ENCODE data around the gene SHB. TPM values are rescaled to one million over a fixed set of nuclear protein-coding genes. Genes with fewer than 3 reads are reported as not detected.
"Not testable (repeated sequence)": the region's sequence is repeated elsewhere in the genome, so short reads cannot be mapped to it uniquely, and the experiment has no call there.

Gene SHB
- polyA plus RNA-seq, 10 donors = 4.5 to 7.9 (median 5.9) TPM

DNA sequence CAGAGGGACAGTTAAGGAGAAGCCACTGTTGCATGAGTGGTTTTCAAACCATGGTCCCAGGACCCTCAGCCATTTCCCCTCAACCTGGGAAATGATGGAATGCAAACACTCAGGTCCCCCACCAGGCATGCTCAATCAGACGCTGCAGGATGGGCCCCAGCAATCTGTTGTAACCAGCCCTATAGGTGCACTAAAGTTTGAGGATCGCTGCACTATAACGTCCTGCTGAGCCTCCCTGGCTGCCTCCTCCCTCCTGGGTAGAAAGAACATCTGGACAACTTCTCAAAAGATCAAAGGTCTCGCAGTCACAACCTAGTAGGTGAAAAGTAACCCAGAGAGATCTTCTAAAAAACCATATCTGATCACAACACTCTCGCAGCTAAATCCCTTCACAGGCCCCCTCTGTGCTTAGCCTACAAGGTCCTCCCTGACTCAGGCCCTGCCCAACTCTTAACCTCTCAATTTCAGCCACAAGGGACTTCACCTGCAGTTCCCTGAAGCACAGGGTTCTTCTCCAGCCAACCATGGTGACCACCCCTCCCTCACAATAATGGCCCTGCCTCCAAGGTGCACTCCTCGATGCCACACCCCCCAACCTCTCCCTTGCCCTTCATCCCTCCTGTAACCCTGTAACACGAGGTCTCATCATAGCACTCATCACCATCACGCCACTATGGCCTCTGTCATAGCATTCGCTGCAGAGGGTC is 3.5 kb downstream of the SHB start:
- DNase-seq = no peak

DNA sequence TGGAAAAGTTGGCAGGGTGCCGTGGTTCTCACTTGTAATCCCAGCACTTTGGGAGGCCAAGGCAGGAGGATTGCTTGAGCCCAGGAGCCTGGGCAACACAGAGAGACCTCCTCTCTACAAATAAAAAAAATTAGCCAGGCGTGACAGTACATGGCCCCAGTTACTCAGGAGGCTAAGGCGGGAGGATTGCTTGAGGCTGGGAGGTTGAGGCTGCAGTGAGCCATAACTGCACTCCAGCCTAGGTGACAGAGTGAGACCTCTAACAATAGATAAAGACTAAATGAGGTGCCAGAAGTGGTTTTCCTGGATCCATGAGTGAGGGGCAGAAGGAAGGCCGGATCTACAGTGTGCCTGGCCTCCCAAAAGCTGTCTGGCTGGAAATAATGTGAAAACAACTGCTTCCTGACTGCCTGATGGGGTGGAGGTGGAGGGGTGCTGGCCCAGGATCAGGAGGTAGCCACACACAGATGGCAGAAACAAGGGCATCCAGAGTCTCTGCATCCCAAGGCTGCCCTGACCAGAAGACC is 4.1 kb downstream of the SHB start:
- no peak for DNase-seq

DNA sequence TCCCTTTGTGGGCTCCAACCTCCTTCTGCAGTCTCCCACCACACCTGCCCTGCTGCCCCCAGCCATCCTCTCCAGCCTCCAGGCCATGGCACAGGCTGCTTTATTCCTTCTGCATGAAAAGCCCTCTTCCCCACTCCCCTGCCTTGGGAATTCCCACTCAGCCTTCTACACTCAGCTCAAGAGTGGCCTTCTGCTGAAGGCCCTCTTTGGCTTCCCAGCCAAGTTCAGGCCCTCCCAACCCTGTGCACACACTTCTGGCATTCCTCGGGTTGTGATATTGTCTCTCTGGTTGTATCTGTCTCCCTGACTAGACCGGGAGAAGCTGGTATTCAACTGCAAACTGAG is 5.7 kb downstream of the SHB start:
- DNase-seq = no peak

DNA sequence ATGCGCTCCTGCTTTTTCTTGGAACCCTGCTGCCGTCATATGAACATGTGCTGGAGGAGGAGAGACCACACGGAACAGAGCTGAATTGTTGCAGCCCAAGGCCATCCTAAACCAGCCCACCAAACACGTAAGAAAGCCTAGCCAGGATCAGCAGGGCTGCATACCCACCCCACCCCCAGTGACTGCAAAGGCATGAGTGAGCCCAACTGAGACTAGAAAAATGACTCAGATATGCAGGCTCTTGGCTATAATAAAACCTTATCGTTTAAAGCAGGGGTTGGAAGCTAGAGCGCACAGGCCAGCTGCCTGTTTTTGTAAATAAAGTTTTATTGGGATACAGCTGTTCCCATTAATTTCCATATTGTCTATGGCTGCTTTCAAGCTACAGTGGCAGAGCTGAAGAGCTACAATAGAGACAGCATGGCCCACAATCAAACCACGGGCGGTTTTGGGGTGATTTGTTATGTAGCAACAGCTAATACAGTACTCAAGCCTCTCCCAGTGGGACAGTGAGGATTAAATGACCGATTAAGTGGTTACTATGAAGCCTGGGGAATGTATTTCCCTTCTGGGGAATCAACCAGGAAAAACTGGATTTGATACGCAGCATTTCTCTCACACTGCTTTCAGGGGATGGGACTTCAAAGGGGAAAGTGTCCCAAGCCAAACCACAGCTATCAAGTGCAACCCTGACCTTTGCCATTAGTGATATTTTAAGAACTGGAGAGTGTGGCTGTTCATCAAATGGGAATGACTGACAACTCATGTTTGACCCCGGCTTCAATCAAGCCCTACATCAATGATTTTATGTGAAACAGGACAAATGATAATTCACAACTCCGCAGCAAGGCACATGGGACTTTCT is 6.3 kb downstream of the SHB start:
- peak in 1 of 3 donors; percentile 62 for DNase-seq

DNA sequence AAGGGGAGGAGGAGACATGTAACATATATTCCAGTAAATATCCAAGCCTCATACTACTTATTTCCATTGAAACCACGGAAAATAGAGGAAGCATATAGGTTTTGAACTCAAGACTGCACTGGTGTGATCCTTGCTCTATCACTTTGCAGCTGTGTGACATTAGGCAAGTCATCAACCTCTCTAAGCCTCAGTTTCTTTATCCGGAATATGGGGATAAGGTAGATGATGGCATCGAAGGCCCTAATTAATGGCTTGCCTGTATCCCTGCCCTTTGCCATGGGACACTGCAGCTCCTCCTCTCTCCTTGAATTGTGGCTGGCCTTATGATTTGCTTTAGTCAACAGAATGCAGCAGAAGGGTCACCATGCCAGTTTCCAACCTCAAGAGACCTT is 6.9 kb downstream of the SHB start:
- no peak for DNase-seq

DNA sequence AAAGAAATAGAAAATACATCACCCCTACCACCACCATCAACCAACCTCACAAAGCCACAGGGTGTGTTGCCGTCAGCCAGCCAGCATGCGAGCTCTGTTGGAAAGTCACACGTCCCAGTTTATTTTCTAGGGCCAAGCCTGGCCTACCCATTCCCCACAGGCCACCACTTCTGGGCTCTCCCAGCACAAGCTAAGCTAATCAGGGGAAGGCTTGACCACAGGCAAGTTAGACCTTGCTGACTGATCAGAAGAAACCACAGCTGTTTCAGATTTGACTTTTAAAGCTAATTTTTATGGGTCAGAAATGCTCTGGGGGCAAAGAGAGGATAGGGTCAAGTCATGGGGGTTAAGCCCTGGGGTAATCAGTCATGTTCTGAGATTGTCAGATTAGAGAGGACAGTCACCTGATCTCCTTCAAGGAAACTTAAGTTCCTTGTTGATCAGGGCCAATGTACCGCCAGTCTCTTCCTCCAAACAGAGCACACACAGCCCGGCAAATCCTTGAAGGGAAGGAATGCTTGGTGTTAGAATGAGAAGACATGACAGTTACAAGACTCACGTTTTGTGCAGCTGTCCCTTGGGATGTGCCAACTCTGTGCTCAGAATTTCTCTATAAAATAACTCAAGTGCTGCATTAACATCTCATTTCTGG is 7.6 kb downstream of the SHB start:
- DNase-seq = no peak

DNA sequence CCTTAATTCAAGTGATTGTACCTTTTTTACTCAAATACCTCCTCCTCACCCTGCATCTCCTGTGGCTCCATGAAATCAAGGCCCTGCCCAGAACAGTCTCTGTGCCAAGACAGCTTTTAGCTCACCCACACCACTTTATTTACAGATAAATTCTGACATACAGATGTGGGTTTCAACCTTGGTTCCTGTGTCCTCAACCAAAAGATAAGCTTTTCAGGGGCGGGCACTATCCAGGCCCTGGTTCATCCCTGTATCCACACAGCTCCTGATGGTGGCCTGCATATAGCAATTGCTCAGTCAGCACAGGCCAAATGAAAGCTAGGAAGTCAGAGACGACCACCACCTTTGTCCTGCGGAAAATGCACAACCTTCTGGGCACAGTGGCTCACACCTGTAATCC is 8.3 kb downstream of the SHB start:
- no peak for DNase-seq

DNA sequence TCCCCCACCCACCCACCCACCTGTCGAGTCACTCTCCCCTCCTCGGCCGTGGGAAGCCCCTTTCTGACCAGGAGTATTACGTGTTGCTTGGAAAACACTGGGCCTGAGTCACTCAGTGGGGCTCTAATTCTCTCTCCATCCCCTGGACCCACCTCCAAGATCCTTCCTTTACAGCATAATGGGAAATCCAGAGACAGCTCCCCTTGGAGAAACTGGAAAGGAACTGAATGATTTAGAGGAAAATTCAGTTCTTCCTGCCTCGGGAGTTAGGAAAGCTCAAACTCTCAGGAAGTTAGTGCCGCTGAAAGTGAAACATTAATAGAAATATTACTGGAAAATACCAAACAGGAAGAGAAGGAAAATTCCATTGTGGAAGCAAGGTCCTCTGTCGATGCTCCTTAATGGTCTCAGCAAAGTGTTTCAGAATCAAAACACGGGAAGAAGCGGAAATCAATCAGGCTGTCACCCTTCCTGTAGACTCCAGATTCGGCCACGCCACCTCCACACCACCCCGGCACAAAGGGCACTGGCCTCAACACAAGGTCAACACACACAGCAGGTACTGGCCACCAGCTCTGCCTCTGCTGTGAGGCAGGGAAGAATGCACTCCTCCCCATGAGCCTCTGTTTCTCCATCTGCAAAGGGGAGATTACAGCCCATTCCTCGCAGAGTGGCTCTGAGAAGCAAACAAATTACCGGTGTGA is 9.6 kb downstream of the SHB start:
- no peak for DNase-seq

DNA sequence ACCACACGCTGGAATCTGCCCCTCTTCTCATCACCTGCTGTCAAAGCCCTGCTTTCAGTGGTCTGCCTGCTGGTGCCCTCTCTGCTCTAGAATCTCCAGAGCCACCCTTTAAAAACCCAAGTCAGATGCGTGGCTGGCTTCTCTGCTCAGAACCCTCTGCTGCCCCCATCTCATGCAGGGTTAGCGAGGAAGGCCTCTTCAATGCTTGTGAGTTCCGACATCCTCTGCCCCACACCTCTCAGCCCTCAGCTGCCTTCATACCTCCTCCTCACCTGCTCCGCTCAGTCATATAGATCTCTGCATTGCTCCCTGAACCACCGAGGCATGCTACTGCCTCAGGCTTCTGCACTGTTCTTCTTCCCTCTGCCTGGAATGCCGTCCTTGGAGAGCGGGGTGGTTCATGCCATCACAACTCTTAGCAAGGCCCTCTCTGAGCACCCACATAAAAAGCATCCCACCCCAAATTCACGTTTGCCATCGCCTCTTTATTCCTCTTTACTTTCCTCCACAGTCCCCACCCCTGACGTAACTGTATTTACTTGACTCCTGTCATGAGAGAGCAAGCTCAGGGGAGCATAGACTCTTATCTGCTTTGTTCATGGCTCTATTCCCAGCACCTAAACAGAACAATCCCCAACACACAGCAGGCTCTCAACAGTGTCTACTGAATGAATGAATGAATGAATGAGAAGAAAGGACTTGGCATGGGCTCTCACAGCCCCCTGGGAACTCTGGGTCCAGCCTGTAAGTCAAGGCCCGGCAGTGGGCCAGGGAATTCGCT is 10.4 kb downstream of the SHB start:
- DNase-seq = no peak

DNA sequence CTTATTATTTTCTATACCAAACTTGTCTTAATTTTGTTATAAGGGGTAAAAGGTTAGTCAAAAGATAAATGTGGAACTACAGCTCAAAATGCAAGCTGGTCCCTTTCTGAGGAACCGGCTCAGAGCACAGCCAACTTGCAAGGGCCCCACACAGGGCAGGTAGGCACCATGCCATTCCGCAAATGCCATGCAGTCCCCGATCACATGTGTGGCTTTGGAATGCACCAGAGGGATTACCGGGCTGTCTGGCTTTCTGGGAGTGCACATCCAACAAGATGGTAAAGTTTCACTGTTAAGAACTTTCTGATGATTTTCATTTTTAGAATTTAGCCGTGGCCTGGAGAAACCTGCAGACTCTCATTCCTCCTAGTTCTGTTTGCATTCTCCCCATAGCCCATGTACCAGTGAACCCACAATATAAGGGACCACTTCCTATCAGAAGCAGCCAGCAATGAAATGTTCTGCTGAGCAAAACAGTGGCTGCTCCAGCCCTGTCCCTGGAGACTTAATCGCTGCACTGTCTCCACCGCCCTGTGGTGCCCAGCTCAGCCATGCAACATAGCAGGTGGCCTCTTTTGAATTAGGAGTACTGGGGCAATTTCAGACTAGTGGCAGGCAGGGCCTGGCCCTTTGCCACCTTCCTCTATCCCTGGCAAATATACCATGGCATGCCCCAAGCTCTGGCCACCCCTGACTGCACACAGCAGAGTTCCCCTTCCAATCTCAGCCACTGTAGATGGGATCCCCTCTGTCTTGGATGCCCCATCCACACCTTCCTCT is 11.4 kb downstream of the SHB start:
- no peak for DNase-seq

DNA sequence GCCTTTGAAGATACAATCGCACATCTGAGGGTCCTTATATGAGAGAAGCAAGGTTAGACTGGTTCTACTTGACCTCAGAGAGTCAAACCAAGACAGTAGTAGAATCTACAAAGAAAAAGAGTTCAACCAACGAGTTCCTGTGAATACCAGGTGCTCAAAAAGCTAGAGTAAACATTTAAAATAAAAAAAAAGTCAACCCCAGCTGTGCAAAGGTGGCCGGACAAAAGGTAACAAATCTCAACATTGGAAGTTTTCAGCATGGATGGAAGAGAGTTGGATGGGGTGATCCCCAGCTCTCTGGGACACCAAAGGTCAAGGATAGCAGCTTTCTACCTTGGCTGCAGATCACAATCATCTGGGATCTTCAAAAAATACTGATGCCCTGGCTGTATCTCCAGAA is 14.4 kb downstream of the SHB start:
- DNase-seq = no peak

DNA sequence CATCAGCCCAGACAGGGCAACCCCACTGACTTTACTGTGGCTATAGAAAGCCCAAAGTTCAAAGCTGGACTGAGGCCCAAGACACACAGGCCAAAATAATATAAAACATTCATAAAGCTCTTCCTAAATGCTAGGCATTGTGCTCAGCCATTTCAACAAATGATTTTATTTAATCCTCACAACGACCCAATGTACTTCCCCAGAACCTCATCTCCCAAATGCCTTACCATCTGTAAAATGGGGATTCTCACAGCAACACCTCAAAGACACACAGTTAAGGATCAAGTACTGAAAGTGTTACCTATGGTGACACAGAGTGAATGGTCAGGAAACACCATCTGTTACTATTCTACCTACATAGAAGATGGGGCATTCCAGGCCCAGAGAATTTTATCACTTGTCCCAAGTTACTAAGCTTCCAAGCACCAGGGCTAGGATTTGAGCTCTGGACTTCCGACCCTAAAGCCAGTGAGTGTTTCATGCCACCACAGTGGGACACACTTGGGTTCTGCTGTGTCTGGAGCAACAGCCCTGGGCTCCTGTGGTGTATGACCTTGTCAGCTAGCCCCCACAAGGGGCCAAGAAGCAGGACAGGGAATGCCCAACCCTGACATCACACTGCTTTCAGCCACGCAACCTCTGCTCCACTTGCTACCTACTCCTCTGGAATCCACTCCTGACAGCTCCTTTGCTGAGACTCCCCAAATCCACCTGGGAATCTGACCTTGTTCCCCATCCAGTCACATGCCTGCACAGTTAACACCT is 15.1 kb downstream of the SHB start:
- no peak for DNase-seq

DNA sequence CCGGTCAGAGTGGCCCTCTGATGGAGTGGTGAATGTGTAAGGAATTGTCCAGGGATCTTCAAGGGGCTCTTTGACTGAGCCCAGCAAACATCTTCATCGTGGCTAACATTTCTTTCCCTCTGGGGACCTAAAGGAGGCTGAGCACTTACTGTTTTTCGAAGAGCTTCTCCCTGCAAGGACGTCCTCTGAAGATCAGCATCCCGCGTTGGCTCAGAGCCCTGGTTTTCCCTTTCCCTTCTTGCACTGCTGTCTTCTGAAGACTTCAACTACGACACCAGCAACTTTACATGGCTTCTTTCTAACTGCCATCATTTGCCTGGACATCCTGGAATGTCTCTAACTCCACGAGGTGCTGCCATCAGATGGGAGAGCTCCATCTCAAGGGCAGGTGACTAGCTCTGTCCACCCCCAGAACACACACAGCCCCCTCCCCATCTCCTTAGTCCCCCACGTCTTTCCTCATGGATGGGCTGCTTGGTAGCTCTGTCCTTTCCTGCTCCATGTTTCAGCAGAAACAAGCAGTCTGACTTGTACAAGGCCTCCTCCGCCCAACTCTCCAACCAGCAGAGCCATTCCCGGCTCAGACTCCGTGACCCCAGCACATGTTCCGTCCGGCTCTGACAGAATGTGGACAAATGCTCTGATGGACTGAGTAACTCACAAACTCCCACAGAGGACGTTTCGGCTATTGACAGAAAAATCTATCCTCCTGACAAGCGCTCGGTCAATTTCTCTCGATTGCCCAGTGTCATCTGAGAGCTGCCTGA is 17.1 kb downstream of the SHB start:
- no peak for DNase-seq

DNA sequence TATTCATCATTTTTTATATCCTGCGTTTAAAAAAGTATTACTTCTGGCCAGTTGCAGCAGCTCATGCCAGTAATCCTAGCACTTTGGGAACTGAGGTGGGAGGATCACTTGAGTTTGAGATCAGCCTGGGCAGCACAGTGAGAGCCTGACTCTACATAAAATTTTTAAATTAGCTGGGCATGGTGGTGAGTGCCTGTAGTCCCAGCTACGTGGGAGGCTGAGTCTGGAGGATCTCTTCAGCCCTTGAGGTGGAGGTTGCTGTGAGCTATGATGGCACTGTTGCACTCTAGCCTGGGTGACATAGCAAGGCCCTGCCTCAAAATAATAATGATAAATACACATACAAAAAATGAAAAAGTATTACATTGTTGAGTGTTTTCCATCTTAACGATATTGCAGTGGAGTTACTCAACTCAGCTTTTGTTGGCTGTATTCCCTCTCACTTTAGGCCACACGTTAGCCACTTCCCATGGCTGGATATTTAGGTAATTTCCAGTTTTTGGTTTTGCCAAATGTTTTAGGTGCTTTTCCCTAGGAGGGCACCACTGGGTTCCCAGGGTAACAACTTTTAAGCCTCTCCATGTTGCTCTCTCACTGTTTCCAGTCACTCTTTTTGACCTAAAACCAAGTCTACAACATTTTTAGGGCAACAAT is 20.6 kb downstream of the SHB start:
- no peak for DNase-seq

DNA sequence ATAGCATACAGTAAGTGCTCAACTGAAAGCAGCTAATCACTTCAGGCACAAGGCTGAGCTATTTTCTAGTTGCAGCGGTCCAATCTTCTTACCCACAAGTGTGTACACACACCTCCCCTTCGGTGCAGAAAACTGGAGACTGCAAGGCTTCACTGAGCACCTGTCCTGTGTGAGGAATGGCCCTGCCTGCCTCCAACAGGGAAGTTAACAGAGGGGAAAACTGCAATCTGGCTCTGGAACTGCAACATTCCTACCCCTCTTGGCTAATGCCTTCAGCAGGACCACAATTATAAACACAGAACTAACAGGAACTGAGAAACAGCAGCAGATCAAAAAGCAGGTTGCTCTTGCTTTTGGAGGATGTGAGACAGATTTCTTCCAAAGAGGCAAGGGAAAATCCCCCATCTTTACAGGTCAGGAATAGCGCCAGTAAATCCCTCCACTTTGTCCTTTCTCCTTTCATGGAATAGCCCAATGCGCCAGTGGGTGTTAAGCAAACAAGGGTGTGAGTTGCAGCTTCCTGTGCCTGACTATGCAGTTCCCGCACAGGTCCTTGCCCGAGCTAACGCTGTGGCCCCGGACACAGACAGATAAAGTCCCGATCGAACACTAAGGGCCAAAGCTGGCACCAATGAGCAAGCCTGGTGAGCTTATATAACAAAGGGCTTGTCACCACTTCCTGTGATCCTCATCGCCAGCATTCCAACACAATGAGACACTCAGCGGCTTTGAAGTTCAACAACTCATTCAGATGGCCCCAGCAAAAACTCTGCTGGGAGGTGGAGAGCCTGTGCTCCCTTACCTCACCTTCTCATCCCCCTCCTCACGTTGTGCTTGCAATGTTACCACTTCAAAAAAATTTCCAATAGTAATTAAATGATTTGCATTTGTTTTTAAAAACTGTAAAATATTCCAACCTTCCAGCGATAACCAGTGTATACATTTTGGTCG is 21.5 kb downstream of the SHB start:
- peak in 1 of 3 donors; percentile 80 for DNase-seq

DNA sequence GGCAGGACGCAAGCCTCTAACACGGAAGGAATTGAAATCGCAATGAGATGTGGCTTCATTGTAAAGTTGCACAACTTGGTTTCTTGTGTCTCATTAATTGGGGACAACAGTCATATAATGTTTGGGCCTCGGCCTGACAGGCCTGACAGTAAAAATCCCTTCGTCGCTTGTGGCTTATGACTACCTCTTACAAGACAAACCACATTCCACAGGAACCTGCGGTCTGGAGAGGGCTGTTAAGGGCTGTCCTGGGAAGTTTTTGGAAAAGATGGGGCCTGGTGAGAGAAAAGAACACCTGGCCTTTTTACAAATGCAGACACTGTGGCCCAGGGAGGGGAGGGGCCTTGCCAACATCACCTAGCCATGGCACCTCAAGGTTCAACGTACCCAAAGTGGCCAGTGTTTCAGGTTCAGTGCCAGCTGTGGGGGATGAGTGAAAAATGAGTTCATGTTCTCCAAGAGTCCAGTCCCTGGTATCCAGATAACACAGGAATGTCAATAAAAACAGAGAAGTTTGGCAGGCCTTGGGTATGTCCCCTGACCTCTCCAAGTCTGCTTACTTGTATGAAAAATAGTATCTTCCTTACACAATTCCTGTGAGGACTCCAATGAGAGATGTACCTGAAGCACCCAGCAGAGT is 22.2 kb downstream of the SHB start:
- DNase-seq = no peak

DNA sequence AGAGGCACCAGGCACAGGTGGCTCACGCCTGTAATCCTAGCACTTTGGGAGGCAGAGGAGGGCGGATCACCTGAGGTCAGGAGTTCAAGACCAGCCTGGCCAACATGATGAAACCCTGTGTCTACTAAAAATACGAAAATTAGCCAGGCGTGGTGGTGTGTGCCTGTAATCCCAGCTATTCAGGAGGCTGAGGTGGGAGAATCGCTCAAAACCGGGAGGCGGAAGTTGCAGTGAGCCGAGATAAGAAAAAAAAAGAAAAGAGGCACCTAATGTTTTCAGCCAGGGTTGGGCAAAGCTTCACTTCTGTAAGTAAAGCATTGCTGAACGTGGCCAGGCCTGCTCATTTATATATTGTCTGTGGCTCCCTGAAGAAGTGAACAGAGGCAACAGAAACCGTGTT is 23.1 kb downstream of the SHB start:
- not testable (repeated sequence) for DNase-seq
